GM12891 (cell line): ENCODE data around the gene SDF4.

Experiments
- PAX5 ChIP-seq: IDR thresholded peaks from 2 replicates; pipeline ENCODE4 v1.6.1; 2011; ENCODE audit warnings: low read length, moderate library complexity, mild to moderate bottlenecking; ENCODE audit not compliant: insufficient read depth, severe bottlenecking
- POLR2A ChIP-seq: IDR thresholded peaks from 2 replicates; pipeline ENCODE4 v1.6.1; 2011; ENCODE audit warnings: low read depth, low read length, control low read depth
- POLR2AphosphoS5 ChIP-seq: IDR thresholded peaks from 2 replicates; pipeline ENCODE4 v1.6.1; 2011; ENCODE audit warnings: low read depth, low read length, control low read depth
- POU2F2 ChIP-seq: IDR thresholded peaks from 2 replicates; pipeline ENCODE4 v1.6.1; 2011; ENCODE audit warnings: low read depth, mild to moderate bottlenecking, control low read depth, low read length, moderate library complexity
- SPI1 ChIP-seq: IDR thresholded peaks from 2 replicates; pipeline ENCODE4 v1.6.1; 2011; ENCODE audit warnings: low read depth, low read length, control low read depth
- TAF1 ChIP-seq: IDR thresholded peaks from 2 replicates; pipeline ENCODE4 v1.6.1; 2011; ENCODE audit warnings: low read depth, low read length, control low read depth

DNA sequence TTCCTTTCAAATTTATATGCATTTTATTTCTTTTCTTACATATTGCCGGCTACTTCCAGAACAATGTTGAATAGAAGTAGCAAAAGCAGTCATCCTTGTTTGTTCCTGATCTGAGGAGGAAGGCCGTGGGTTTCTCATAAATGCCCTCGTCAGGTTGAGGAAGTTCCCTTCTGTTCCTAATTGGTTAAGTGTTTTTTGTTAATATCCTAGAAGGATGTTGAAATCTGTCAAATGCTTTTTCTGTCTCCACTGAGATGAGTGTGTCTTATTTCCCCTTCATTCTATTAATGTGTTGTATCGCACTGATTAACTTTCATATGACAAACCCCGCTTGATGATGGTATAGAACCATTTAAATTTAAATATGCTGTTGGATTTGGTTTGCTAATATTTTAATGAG lies 42.7 kb downstream of the SDF4 start:
- TF ChIP-seq POLR2A: no peak
- TF ChIP-seq POLR2AphosphoS5: no peak
- no peak for TF ChIP-seq POU2F2
- TF ChIP-seq TAF1: no peak
- TF ChIP-seq SPI1: no peak
- TF ChIP-seq PAX5: no peak
